HG03457 (cell line): ENCODE data around the gene CABYR.

Source experiments
- ATAC-seq: cut with Tn5 transposase; IDR thresholded peaks from one replicate; pipeline ENCODE4 v1.9.1; 2021; ENCODE audit warnings: moderate number of reproducible peaks; ENCODE audit not compliant: unreplicated experiment

CABYR gene

GRCh38 chr18:24138789-24139616 is at the start of gene CABYR:
Gene CABYR, plus strand, starts transcription at chr18:24139062. Its CDS starts 4,053 bp downstream, at chr18:24143115.
- ATAC-seq = peak; percentile 86

- ATAC-seq = no peak
These were observed 49.8 kb upstream of the CABYR start for GRCh38 chr18:24089076-24089475.

GRCh38 chr18:24089515-24090337 is 49.1 kb upstream of the CABYR start:
- no peak for ATAC-seq

GRCh38 chr18:24090876-24091275 is 48.0 kb upstream of the CABYR start:
- no peak for ATAC-seq

GRCh38 chr18:24094561-24094960 is 44.3 kb upstream of the CABYR start:
- ATAC-seq = no peak

GRCh38 chr18:24095976-24096375 is 42.9 kb upstream of the CABYR start:
- no peak for ATAC-seq

- ATAC-seq = no peak
These were observed 35.4 kb upstream of the CABYR start for GRCh38 chr18:24103320-24104021.

- no peak for ATAC-seq
These were observed 34.4 kb upstream of the CABYR start for GRCh38 chr18:24104486-24104885.

GRCh38 chr18:24108641-24109040 is 30.2 kb upstream of the CABYR start:
- no peak for ATAC-seq

GRCh38 chr18:24111936-24112335 is 26.9 kb upstream of the CABYR start:
- ATAC-seq = no peak

- no peak for ATAC-seq
These were observed 26.4 kb upstream of the CABYR start for GRCh38 chr18:24112464-24112863.

- ATAC-seq = no peak
These were observed 25.8 kb upstream of the CABYR start for GRCh38 chr18:24112874-24113615.

- no peak for ATAC-seq
These were observed 23.8 kb upstream of the CABYR start for GRCh38 chr18:24114924-24115549.

GRCh38 chr18:24115628-24116027 is 23.2 kb upstream of the CABYR start:
- ATAC-seq = no peak

- ATAC-seq = no peak
These were observed 19.9 kb upstream of the CABYR start for GRCh38 chr18:24118750-24119577.

GRCh38 chr18:24120676-24121075 is 18.2 kb upstream of the CABYR start:
- no peak for ATAC-seq

GRCh38 chr18:24121625-24122024 is 17.2 kb upstream of the CABYR start:
- no peak for ATAC-seq

- no peak for ATAC-seq
These were observed 12.5 kb upstream of the CABYR start for GRCh38 chr18:24126155-24126961.

- no peak for ATAC-seq
These were observed 11.1 kb upstream of the CABYR start for GRCh38 chr18:24127735-24128134.
